Small intestine (tissue), 7 donors: ENCODE data around the gene HDHD2. TPM values are rescaled to one million over a fixed set of nuclear protein-coding genes. Genes with fewer than 3 reads are reported as not detected.

Experiments used
- DNase-seq, 2 donors: peaks; one replicate each; pipeline versions ENCODE4 v3.0.0 to v3.0.0-alpha.2; 2013
- FAIRE-seq: peaks from 2 replicates; lab custom pipeline; 2012; peaks lifted over from hg19 to GRCh38; lab: Jason Lieb, UNC
- H3K27ac ChIP-seq, 3 donors: one replicate each; pipeline ENCODE4 v1.5.1; 2013; ENCODE audit warnings: low read length in 2 of 3, mild to moderate bottlenecking in 2 of 3, control low read depth in 1 of 3, inconsistent platforms in 1 of 3, low read depth in 1 of 3, moderate library complexity in 1 of 3
- H3K27me3 ChIP-seq, 3 donors: one replicate each; pipeline ENCODE4 v1.6.1; 2013; ENCODE audit warnings: low read length in 3 of 3, inconsistent platforms in 1 of 3; ENCODE audit not compliant: control insufficient read depth in 3 of 3, insufficient read depth in 3 of 3
- H3K36me3 ChIP-seq, 3 donors: one replicate each; pipeline ENCODE4 v1.6.1; 2013; ENCODE audit warnings: low read length in 3 of 3, inconsistent platforms in 1 of 3, low read depth in 1 of 3, mild to moderate bottlenecking in 1 of 3, moderate library complexity in 1 of 3; ENCODE audit not compliant: control insufficient read depth in 3 of 3, insufficient read depth in 2 of 3
- H3K4me1 ChIP-seq, 3 donors: one replicate each; pipeline ENCODE4 v1.6.1; 2013; ENCODE audit warnings: low read length in 2 of 3, inconsistent platforms in 1 of 3, low read depth in 1 of 3, mild to moderate bottlenecking in 1 of 3, moderate library complexity in 1 of 3; ENCODE audit not compliant: control insufficient read depth in 3 of 3, insufficient read depth in 2 of 3
- H3K4me3 ChIP-seq, 3 donors: one replicate each; pipeline ENCODE4 v1.5.1; 2013; ENCODE audit warnings: low read length in 3 of 3, control low read depth in 1 of 3, inconsistent platforms in 1 of 3, low read depth in 1 of 3, mild to moderate bottlenecking in 1 of 3, moderate library complexity in 1 of 3
- H3K9me3 ChIP-seq, 2 donors: one replicate each; pipeline ENCODE4 v1.6.1; 2013; ENCODE audit warnings: low read depth in 1 of 2, low read length in 1 of 2; ENCODE audit not compliant: control insufficient read depth in 2 of 2, insufficient read depth in 1 of 2
- WGBS, 3 donors: extraction: QIAGEN DNeasy Blood & Tissue Kit; methylation state at CpG; one replicate each; pipeline ENCODE4 v1.1.7; 2013; 5-methylcytosine and 5-hydroxymethylcytosine counted together
- polyA plus RNA-seq, 4 donors: library from polyadenylated mRNA; stranded (reverse) in 3 of 4; unstranded in 1 of 4; fragments of 200-250 nt in 3 of 4; fragments of 120-200 nt in 1 of 4; gene quantifications; one replicate each; pipeline versions ENCODE4 v1.2.1 to v1.2.3, GENCODE V29; 2013
- donor health status: healthy with polysubstance abuse.
- donor health status: control.
- donor health status: control.
- donor health status: Bipolar disorder and iron deficiency.
- donor health status: healthy.

HDHD2 gene
- polyA plus RNA-seq, 4 donors, result 16.5 to 39.0 (median 24.3) TPM

- no peak overlapping the region for H3K27ac ChIP-seq
- H3K9me3 ChIP-seq, result no peaks in the 10 kb centered on the region
- H3K36me3 ChIP-seq, result peaks cover 0 to 5% (median 0%) of the 10 kb centered on the region in 3 donors
- no peak overlapping the region for H3K4me3 ChIP-seq
- no peaks in the 10 kb centered on the region for H3K4me1 ChIP-seq
- DNase-seq (no peak), FAIRE-seq (no peak)
- WGBS, 3 donors, result 96 to 99% (median 97%) methylated on average over 5 of the region's 5 CpGs
- no peaks in the 10 kb centered on the region for H3K27me3 ChIP-seq
Measured at GRCh38 chr18:47143153-47143552, 7.1 kb downstream of the HDHD2 start.

- H3K4me1 ChIP-seq, result no peaks in the 10 kb centered on the region
- no peak overlapping the region for H3K27ac ChIP-seq
- H3K9me3 ChIP-seq, result no peaks in the 10 kb centered on the region
- peaks cover 0 to 7% (median 0%) of the 10 kb centered on the region in 3 donors for H3K36me3 ChIP-seq
- H3K4me3 ChIP-seq, result no peak overlapping the region
- FAIRE-seq (no peak), DNase-seq (no peak)
- H3K27me3 ChIP-seq, result no peaks in the 10 kb centered on the region
Measured at GRCh38 chr18:47141289-47141688, 9.0 kb downstream of the HDHD2 start.

- Histone ChIP-seq H3K36me3 (peaks cover 0 to 8% (median 1%) of the 10 kb centered on the region in 3 donors), H3K9me3 (no peaks in the 10 kb centered on the region), H3K27ac (no peak overlapping the region), H3K27me3 (no peaks in the 10 kb centered on the region), H3K4me1 (no peaks in the 10 kb centered on the region), H3K4me3 (no peak overlapping the region)
- FAIRE-seq (no peak), DNase-seq (no peak)
- WGBS, 3 donors, result 93 to 98% (median 97%) methylated on average over 3 of the region's 3 CpGs
Measured at GRCh38 chr18:47121146-47121545, 29.2 kb downstream of the HDHD2 start.

- H3K9me3 ChIP-seq, result no peaks in the 10 kb centered on the region
- H3K4me3 ChIP-seq, result no peak overlapping the region
- H3K27ac ChIP-seq, result no peak overlapping the region
- no peaks in the 10 kb centered on the region for H3K4me1 ChIP-seq
- H3K27me3 ChIP-seq, result no peaks in the 10 kb centered on the region
- peaks cover 0 to 8% (median 1%) of the 10 kb centered on the region in 3 donors for H3K36me3 ChIP-seq
- WGBS, 3 donors, result 62 to 84% (median 75%) methylated on average over 4 of the region's 4 CpGs
- FAIRE-seq (no peak), DNase-seq (no peak)
Measured at GRCh38 chr18:47120428-47120827, 29.9 kb downstream of the HDHD2 start.

GRCh38 chr18:47118981-47119380, 31.3 kb downstream of the HDHD2 start:
- H3K36me3 ChIP-seq, result peaks cover 0 to 14% (median 7%) of the 10 kb centered on the region in 3 donors
- H3K4me3 ChIP-seq, result no peak overlapping the region
- 94 to 98% (median 95%) methylated on average over 2 of the region's 2 CpGs for WGBS, 3 donors
- no peaks in the 10 kb centered on the region for H3K9me3 ChIP-seq
- H3K4me1 ChIP-seq, result no peaks in the 10 kb centered on the region
- FAIRE-seq (no peak), DNase-seq (no peak)
- H3K27me3 ChIP-seq, result no peaks in the 10 kb centered on the region
- H3K27ac ChIP-seq, result no peak overlapping the region

GRCh38 chr18:47115205-47115604, 35.1 kb downstream of the HDHD2 start:
- Histone ChIP-seq H3K4me3 (no peak overlapping the region), H3K9me3 (no peaks in the 10 kb centered on the region), H3K36me3 (peaks cover 0 to 19% (median 13%) of the 10 kb centered on the region in 3 donors), H3K4me1 (no peaks in the 10 kb centered on the region), H3K27me3 (no peaks in the 10 kb centered on the region), H3K27ac (no peak overlapping the region)
- WGBS, 3 donors, result 77 to 79% (median 79%) methylated on average over 2 of the region's 2 CpGs
- no peak for DNase-seq
- FAIRE-seq, result no peak

- DNase-seq, result no peak
- H3K36me3 ChIP-seq, result peaks cover 0 to 25% (median 13%) of the 10 kb centered on the region in 3 donors
- no peak overlapping the region for H3K4me3 ChIP-seq
- no peaks in the 10 kb centered on the region for H3K4me1 ChIP-seq
- H3K27me3 ChIP-seq, result no peaks in the 10 kb centered on the region
- FAIRE-seq, result no peak
- H3K27ac ChIP-seq, result no peak overlapping the region
- WGBS, 3 donors, result 93 to 96% (median 93%) methylated on average over 2 of the region's 2 CpGs
- H3K9me3 ChIP-seq, result no peaks in the 10 kb centered on the region
Measured at GRCh38 chr18:47113796-47114540, 36.3 kb downstream of the HDHD2 start.

GRCh38 chr18:47110492-47111274, 39.6 kb downstream of the HDHD2 start:
- no peaks in the 10 kb centered on the region for H3K27me3 ChIP-seq
- H3K36me3 ChIP-seq, result peaks cover 0 to 28% (median 27%) of the 10 kb centered on the region in 3 donors
- H3K27ac ChIP-seq, result no peak overlapping the region
- no peaks in the 10 kb centered on the region for H3K4me1 ChIP-seq
- FAIRE-seq, result no peak
- no peak overlapping the region for H3K4me3 ChIP-seq
- no peak for DNase-seq
- WGBS, 3 donors, result 83 to 91% (median 90%) methylated on average over 6 of the region's 6 CpGs
- H3K9me3 ChIP-seq, result no peaks in the 10 kb centered on the region
